ENCODE results near the gene PPP1R14C. TPM values are rescaled to one million over a fixed set of nuclear protein-coding genes. Genes with fewer than 3 reads are reported as not detected.
"Not testable (repeated sequence)": the region's sequence is repeated elsewhere in the genome, so short reads cannot be mapped to it uniquely, and the experiment has no call there.

Gene PPP1R14C
- polyA plus RNA-seq, 1 donor (not counting 4 experiments of a cell fraction or from before 2014, with no cell fraction given) = 50.6 TPM

- Histone ChIP-seq H3K27me3 (ENCODE audit: control insufficient read depth, extremely low read depth, insufficient read depth, low read length) (no peaks in the 10 kb centered on the region), H3K4me2 (ENCODE audit: control insufficient read depth, extremely low read depth, insufficient read depth, low read depth, low read length) (no peak overlapping the region), H4K20me1 (ENCODE audit: control insufficient read depth, extremely low read depth, insufficient read depth, low read length) (no peaks in the 10 kb centered on the region), H3K36me3 (ENCODE audit: control insufficient read depth in 2 of 2, extremely low read depth in 1 of 2, insufficient read depth in 2 of 2, low read length in 2 of 2) (no peaks in the 10 kb centered on the region), H2AFZ (ENCODE audit: control insufficient read depth, low read length) (no peak overlapping the region), H3K79me2 (ENCODE audit: control insufficient read depth, insufficient read depth, low read length) (peaks cover 13% of the 10 kb centered on the region), H3K9me3 (ENCODE audit: control insufficient read depth, low read depth, low read length) (no peaks in the 10 kb centered on the region), H3K27ac (ENCODE audit: control insufficient read depth, insufficient read depth, low read length) (no peak overlapping the region), H3K4me1 (ENCODE audit: control insufficient read depth, extremely low read depth, insufficient read depth, low read length) (peaks cover 19% of the 10 kb centered on the region), H3K9me1 (ENCODE audit: control insufficient read depth, extremely low read depth, insufficient read depth, low read length) (no peaks in the 10 kb centered on the region), H3K9ac (ENCODE audit: control insufficient read depth, extremely low read depth, insufficient read depth, low read length) (no peak overlapping the region), H3K4me3 (ENCODE audit: control insufficient read depth in 2 of 3, extremely low read depth in 1 of 3, insufficient read depth in 2 of 3, low read depth in 1 of 3, low read length in 3 of 3) (no peak overlapping the region)
- dilution Hi-C loops (cut with MboI; ENCODE audit: extremely low pct_ligation_motif_present, low sequenced_read_pairs) = no loop called here
- FAIRE-seq (no peak), DNase-seq (ENCODE audit: low read depth, low spot score) (no peak)
- no peak for TF ChIP-seq CTCF (optimal IDR thresholded peaks at IDR 0.05 in 1 of 3, IDR thresholded peaks at IDR 0.05 in 1 of 3, conservative IDR thresholded peaks at IDR 0.05 in 1 of 3; ENCODE audit: extremely low read depth in 1 of 3, insufficient read depth in 2 of 3, low read length in 3 of 3)
- TF ChIP-seq EZH2 (IDR thresholded peaks at IDR 0.05; ENCODE audit: low read length) = no peak
Observed at GRCh38 chr6:150238846-150239407, 96.1 kb downstream of the PPP1R14C start.

GRCh38 chr6:150241756-150242155 lies 98.9 kb downstream of the PPP1R14C start:
- peaks cover 12% of the 10 kb centered on the region for H3K79me2 ChIP-seq (ENCODE audit: control insufficient read depth, insufficient read depth, low read length)
- H3K9me1 ChIP-seq (ENCODE audit: control insufficient read depth, extremely low read depth, insufficient read depth, low read length); DNase-seq (ENCODE audit: low read depth, low spot score); H3K4me2 ChIP-seq (ENCODE audit: control insufficient read depth, extremely low read depth, insufficient read depth, low read depth, low read length); H2AFZ ChIP-seq (ENCODE audit: control insufficient read depth, low read length); dilution Hi-C loops (cut with MboI; ENCODE audit: extremely low pct_ligation_motif_present, low sequenced_read_pairs); H3K27ac ChIP-seq (ENCODE audit: control insufficient read depth, insufficient read depth, low read length); H3K27me3 ChIP-seq (ENCODE audit: control insufficient read depth, extremely low read depth, insufficient read depth, low read length); H3K9ac ChIP-seq (ENCODE audit: control insufficient read depth, extremely low read depth, insufficient read depth, low read length); H4K20me1 ChIP-seq (ENCODE audit: control insufficient read depth, extremely low read depth, insufficient read depth, low read length); H3K9me3 ChIP-seq (ENCODE audit: control insufficient read depth, low read depth, low read length); H3K36me3 ChIP-seq (ENCODE audit: control insufficient read depth in 2 of 2, extremely low read depth in 1 of 2, insufficient read depth in 2 of 2, low read length in 2 of 2); FAIRE-seq; H3K4me3 ChIP-seq (ENCODE audit: control insufficient read depth in 2 of 3, extremely low read depth in 1 of 3, insufficient read depth in 2 of 3, low read depth in 1 of 3, low read length in 3 of 3): not testable (repeated sequence)
- peaks cover 14% of the 10 kb centered on the region for H3K4me1 ChIP-seq (ENCODE audit: control insufficient read depth, extremely low read depth, insufficient read depth, low read length)

Data from keratinocyte (primary cell).